ENCODE measurements around the gene UTS2B. TPM values are rescaled to one million over a fixed set of nuclear protein-coding genes. Genes with fewer than 3 reads are reported as not detected.

The UTS2B gene
- total RNA-seq, 1 donor from 2014 or later, result 0.47 TPM

GRCh38 chr3:191331388-191331787 lies 1.1 kb upstream of the UTS2B start:
- Histone ChIP-seq H3K9me3 (replicated peaks) (no peaks in the 10 kb centered on the region), H3K36me3 (no peaks in the 10 kb centered on the region), H3K4me1 (peaks cover 81% of the 10 kb centered on the region), H3K27ac (replicated peaks) (peak overlapping the region; percentile 96), H3K27me3 (ENCODE audit: low read depth) (no peaks in the 10 kb centered on the region), H3K4me3 (peak overlapping the region; percentile 94)
- intact Hi-C loops (cut with micrococcal nuclease), result loop anchor here (10.0 kb wide), 1 partner anchor 63 kb away; no protein-coding TSS in a partner anchor
- DNase-seq, result no peak
- TF ChIP-seq CTCF (IDR thresholded peaks at IDR 0.05; ENCODE audit: borderline replicate concordance), result no peak

- Histone ChIP-seq H3K27ac (replicated peaks) (peak overlapping the region; percentile 96), H3K9me3 (replicated peaks) (no peaks in the 10 kb centered on the region), H3K4me1 (peaks cover 73% of the 10 kb centered on the region), H3K4me3 (peak overlapping the region; percentile 94), H3K27me3 (ENCODE audit: low read depth) (no peaks in the 10 kb centered on the region), H3K36me3 (no peaks in the 10 kb centered on the region)
- DNase-seq, result no peak
- intact Hi-C loops (cut with micrococcal nuclease), result loop anchor here (10.0 kb wide), 1 partner anchor 64 kb away; no protein-coding TSS in a partner anchor
- TF ChIP-seq CTCF (IDR thresholded peaks at IDR 0.05; ENCODE audit: borderline replicate concordance), result no peak
Measured at GRCh38 chr3:191330530-191331048, 263 bp upstream of the UTS2B start.

- peak within 1 kb of the TSS; percentile 94 for H3K4me3 ChIP-seq
- peak within 1 kb of the TSS; percentile 96 for H3K27ac ChIP-seq (replicated peaks)
- no peaks in the 10 kb centered on the region for H3K36me3 ChIP-seq
- no peaks in the 10 kb centered on the region for H3K27me3 ChIP-seq (ENCODE audit: low read depth)
- H3K9me3 ChIP-seq (replicated peaks), result no peaks in the 10 kb centered on the region
- intact Hi-C loops (cut with micrococcal nuclease), result no loop called here
- peak; percentile 17 for TF ChIP-seq CTCF (IDR thresholded peaks at IDR 0.05; ENCODE audit: borderline replicate concordance)
- DNase-seq, result peak; percentile 91
- H3K4me1 ChIP-seq, result peaks cover 58% of the 10 kb centered on the region
Measured at GRCh38 chr3:191328962-191329653, 1.2 kb downstream of the UTS2B start, which contains the start of gene CCDC50. Gene CCDC50 (plus strand): TSS chr3:191329394. CDS start chr3:191329675, 281 bp downstream.

GRCh38 chr3:191328383-191328961 lies 1.9 kb downstream of the UTS2B start:
- intact Hi-C loops (cut with micrococcal nuclease), result no loop called here
- Histone ChIP-seq H3K36me3 (no peaks in the 10 kb centered on the region), H3K4me3 (peak overlapping the region; percentile 94), H3K9me3 (replicated peaks) (no peaks in the 10 kb centered on the region), H3K4me1 (peaks cover 51% of the 10 kb centered on the region), H3K27ac (replicated peaks) (peak overlapping the region; percentile 96), H3K27me3 (ENCODE audit: low read depth) (no peaks in the 10 kb centered on the region)
- TF ChIP-seq CTCF (IDR thresholded peaks at IDR 0.05; ENCODE audit: borderline replicate concordance), result no peak
- no peak for DNase-seq

GRCh38 chr3:191327526-191327925 lies 2.8 kb downstream of the UTS2B start:
- Histone ChIP-seq H3K27me3 (ENCODE audit: low read depth) (no peaks in the 10 kb centered on the region), H3K4me1 (peaks cover 42% of the 10 kb centered on the region), H3K27ac (replicated peaks) (peak overlapping the region; percentile 96), H3K36me3 (no peaks in the 10 kb centered on the region), H3K4me3 (no peak overlapping the region), H3K9me3 (replicated peaks) (no peaks in the 10 kb centered on the region)
- no peak for TF ChIP-seq CTCF (IDR thresholded peaks at IDR 0.05; ENCODE audit: borderline replicate concordance)
- intact Hi-C loops (cut with micrococcal nuclease), result no loop called here
- no peak for DNase-seq
